ENCODE data around the gene IGF2BP3. TPM values are rescaled to one million over a fixed set of nuclear protein-coding genes. Genes with fewer than 3 reads are reported as not detected.
"Not testable (repeated sequence)": the region's sequence is repeated elsewhere in the genome, so short reads cannot be mapped to it uniquely, and the experiment has no call there.

IGF2BP3 gene
- total RNA-seq, 1 experiment from 2014 or later = 189 TPM

DNA sequence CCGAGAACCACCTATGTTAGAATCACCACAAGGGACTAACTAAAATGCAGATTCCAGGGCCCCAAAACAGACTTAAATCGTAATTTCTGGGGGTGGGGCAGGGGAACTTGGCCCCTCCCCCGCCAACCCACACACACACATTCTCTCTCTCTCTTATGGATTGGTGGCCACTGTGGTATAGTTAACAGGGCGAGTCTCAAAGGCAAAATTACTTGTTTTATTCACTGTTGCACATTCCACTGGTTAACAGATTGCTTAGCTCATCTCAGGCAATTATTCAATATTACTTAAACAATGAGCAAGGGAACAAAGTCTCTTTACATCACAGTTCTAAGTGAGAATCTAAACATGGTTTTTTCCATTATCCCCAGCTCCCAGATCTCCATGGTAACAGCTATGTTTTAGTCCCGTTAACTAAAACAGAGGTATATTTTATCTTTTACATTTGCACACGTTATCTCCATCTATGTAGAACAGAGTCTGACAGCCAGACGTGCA is 38.5 kb downstream of the IGF2BP3 start:
- H3K9me3 ChIP-seq (replicated peaks) = no peaks in the 10 kb centered on the region
- H3K27ac ChIP-seq = no peak overlapping the region
- H3K4me1 ChIP-seq (replicated peaks) = peaks cover 6% of the 10 kb centered on the region; the same call in 1 of the 2 replicates
- no peak overlapping the region for H3K4me3 ChIP-seq
- DNase-seq (ENCODE audit: low read depth in 1 of 2, low spot score in 2 of 2) = no peak
- no peaks in the 10 kb centered on the region; the same call in 1 of the 2 replicates for H3K36me3 ChIP-seq
- no peaks in the 10 kb centered on the region for H3K27me3 ChIP-seq (replicated peaks)

DNA sequence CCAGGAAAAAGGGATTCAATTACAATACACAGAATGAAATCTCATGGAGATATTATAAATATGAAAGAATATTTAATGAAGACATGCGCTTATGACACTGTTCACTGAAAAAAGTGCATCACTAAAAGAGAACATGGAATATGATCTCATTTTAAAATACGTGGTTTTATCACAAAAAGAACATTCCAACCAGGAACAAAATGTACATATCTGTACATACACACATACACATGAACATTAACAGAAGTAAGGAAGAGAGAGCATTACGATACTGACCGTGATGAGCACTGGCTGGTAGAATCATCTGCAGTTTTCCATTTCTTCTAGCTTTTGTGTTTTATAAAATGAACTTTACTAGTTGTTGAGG is 39.4 kb downstream of the IGF2BP3 start:
- no peak for DNase-seq (ENCODE audit: low read depth in 1 of 2, low spot score in 2 of 2)
- Histone ChIP-seq H3K27ac (no peak overlapping the region), H3K36me3 (no peaks in the 10 kb centered on the region; the same call in 1 of the 2 replicates), H3K27me3 (replicated peaks) (no peaks in the 10 kb centered on the region), H3K9me3 (replicated peaks) (no peaks in the 10 kb centered on the region), H3K4me1 (replicated peaks) (peaks cover 6% of the 10 kb centered on the region; the same call in 1 of the 2 replicates), H3K4me3 (no peak overlapping the region)

DNA sequence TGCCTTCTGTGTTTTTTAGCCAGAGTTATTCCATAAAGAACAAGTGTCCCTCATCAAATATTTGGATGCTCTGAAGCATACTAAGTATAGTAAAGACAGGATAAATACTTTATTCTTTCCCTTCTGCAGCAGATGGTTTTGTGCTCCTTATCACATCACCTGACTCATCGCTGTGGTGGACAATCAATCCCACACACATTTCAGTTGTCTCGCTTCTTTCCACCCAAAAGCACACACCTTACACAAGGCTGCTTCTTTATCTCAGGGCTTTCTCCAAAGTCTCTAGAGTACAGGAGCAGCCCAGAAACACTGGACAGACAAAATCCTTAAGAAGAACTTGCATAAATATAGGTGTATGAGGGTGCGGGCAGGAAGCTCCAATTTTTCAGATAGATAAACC is 43.4 kb downstream of the IGF2BP3 start:
- H3K36me3 ChIP-seq = no peaks in the 10 kb centered on the region; the same call in 1 of the 2 replicates
- DNase-seq (ENCODE audit: low read depth in 1 of 2, low spot score in 2 of 2) = no peak
- H3K27ac ChIP-seq = no peak overlapping the region
- H3K9me3 ChIP-seq (replicated peaks) = no peaks in the 10 kb centered on the region
- H3K4me1 ChIP-seq (replicated peaks) = peaks cover 2% of the 10 kb centered on the region; the same call in 1 of the 2 replicates
- H3K4me3 ChIP-seq = no peak overlapping the region
- H3K27me3 ChIP-seq (replicated peaks) = no peaks in the 10 kb centered on the region

DNA sequence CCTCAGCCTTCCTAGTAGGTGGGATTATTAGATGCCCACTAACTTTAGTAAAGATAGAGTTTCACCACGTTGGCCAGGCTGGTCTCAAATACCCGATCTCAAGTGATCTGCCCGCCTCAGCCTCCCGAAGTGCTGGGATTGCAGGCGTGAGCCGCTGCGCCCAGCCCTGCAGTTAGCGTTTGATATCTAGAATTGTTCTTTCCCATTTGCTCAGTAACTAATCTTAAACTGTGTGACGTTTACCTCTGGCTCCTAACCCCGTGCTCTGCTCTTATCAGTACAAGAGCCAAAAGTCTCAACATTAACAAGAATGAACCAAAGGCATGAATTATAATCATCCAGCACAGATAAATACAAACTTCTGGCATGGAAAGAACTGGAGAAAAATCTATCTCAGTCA is 47.4 kb downstream of the IGF2BP3 start:
- H3K36me3 ChIP-seq = no peaks in the 10 kb centered on the region
- no peaks in the 10 kb centered on the region for H3K9me3 ChIP-seq (replicated peaks)
- no peak overlapping the region for H3K4me3 ChIP-seq
- peaks cover 10% of the 10 kb centered on the region for H3K4me1 ChIP-seq (replicated peaks)
- H3K27ac ChIP-seq = no peak overlapping the region
- no peak for DNase-seq (ENCODE audit: low read depth in 1 of 2, low spot score in 2 of 2)
- H3K27me3 ChIP-seq (replicated peaks) = no peaks in the 10 kb centered on the region

DNA sequence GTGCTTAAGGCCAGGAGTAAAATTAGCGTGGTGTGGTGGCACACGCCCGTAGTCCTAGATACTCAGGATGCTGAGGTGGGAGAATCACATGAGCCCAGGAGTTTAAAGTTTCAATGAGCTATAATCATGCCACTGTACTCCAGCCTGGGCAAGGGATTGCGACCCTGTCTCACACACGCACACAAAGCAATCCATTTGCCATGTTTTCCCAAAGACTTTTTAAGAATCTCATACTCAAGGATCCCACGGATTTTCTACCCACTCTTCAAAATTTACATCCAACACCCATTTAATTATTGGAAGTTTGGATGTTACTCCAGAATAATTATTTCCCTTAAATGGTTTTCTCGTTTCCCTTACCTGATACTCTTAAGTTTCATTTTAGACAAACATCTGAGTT is 47.9 kb downstream of the IGF2BP3 start:
- Histone ChIP-seq H3K4me1 (replicated peaks) (peaks cover 13% of the 10 kb centered on the region), H3K4me3 (no peak overlapping the region), H3K27me3 (replicated peaks) (no peaks in the 10 kb centered on the region), H3K36me3 (no peaks in the 10 kb centered on the region), H3K9me3 (replicated peaks) (no peaks in the 10 kb centered on the region), H3K27ac (no peak overlapping the region)
- DNase-seq (ENCODE audit: low read depth in 1 of 2, low spot score in 2 of 2) = no peak

DNA sequence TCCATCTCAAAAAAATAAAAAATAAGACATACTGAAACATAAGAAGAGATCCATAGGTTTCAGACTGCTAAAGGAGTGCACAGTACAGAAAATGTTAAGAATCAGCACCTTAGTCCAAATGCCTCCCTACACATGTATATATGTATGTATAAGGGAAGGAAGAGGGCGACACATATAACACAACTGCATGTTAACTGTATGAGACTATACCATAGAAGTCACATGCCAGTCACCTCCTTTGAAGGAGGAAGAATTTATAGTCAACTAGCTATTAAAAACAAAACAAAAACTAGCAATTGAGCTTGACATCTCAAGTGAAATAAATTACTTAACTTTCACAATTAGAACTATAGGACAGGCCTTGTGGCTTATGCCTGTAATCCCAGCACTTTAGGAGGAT is 50.4 kb downstream of the IGF2BP3 start:
- DNase-seq (ENCODE audit: low read depth in 1 of 2, low spot score in 2 of 2) = no peak
- no peak overlapping the region for H3K4me3 ChIP-seq
- no peak overlapping the region for H3K27ac ChIP-seq
- peaks cover 11% of the 10 kb centered on the region for H3K36me3 ChIP-seq
- no peaks in the 10 kb centered on the region for H3K27me3 ChIP-seq (replicated peaks)
- H3K4me1 ChIP-seq (replicated peaks) = peaks cover 13% of the 10 kb centered on the region
- no peaks in the 10 kb centered on the region for H3K9me3 ChIP-seq (replicated peaks)

DNA sequence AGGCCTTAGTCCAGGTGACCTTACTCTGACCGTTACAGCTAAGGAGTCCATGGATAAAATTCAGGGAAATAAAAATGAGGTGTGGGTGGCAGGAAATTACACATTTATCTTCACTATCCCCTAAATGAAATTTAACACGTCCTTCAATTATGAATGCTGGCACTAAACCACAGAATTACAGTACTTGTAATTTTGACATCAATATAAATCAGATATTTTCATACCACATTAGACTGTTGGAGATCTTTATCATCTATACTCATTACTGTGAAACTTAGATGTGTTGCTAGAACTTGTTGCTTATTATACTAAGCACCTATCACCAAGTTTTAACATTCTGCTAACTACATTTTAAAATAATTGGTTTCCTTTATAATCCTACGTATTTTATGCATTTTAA is 51.1 kb downstream of the IGF2BP3 start:
- H3K27me3 ChIP-seq (replicated peaks) = no peaks in the 10 kb centered on the region
- H3K4me3 ChIP-seq = no peak overlapping the region
- peaks cover 13% of the 10 kb centered on the region for H3K4me1 ChIP-seq (replicated peaks)
- H3K9me3 ChIP-seq (replicated peaks) = no peaks in the 10 kb centered on the region
- DNase-seq (ENCODE audit: low read depth in 1 of 2, low spot score in 2 of 2) = no peak
- peaks cover 17% of the 10 kb centered on the region for H3K36me3 ChIP-seq
- H3K27ac ChIP-seq = no peak overlapping the region

DNA sequence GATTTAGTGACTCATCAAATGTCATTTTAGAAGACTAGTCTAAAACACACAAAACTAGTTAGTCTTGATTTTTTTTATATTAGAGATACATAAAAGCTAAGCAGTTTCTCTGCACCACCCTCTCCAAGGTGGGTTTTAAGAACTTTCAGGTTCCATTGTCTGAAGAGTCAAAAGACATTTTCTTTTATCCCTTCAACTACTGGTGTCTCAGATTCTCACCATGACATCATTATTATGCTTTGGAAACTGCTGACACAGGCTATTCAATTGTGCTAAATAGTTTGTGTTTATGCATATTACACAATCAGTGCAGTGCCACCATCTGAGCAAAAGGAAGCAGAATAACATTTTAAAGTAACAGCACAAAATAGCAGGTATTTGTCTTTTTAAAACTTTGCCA is 52.2 kb downstream of the IGF2BP3 start:
- Histone ChIP-seq H3K9me3 (replicated peaks) (no peaks in the 10 kb centered on the region), H3K4me1 (replicated peaks) (peaks cover 13% of the 10 kb centered on the region), H3K27ac (no peak overlapping the region), H3K4me3 (no peak overlapping the region), H3K36me3 (peaks cover 29% of the 10 kb centered on the region), H3K27me3 (replicated peaks) (no peaks in the 10 kb centered on the region)
- peak in 1 of 2 experiments; percentile 69 for DNase-seq (ENCODE audit: low read depth in 1 of 2, low spot score in 2 of 2)

DNA sequence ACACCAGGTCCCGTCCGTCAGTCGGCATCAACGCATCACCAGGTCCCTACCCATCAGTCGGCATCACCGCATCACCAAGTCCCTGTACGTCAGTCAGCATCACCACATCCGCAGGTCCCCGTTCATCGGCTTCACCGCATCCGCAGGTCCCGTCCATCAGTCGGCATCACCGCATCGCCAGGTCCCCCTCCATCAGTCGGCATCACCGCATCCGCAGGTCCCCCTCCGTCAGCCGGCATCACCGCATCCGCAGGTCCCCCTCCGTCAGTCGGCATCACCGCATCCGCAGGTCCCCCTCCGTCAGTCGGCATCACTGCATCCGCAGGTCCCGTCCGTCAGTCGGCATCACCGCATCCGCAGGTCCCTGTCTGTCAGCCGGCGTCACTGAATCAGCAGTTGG is 55.1 kb downstream of the IGF2BP3 start:
- no peaks in the 10 kb centered on the region for H3K27me3 ChIP-seq (replicated peaks)
- no peak overlapping the region for H3K4me3 ChIP-seq
- peaks cover 13% of the 10 kb centered on the region for H3K4me1 ChIP-seq (replicated peaks)
- H3K27ac ChIP-seq = no peak overlapping the region
- DNase-seq (ENCODE audit: low read depth in 1 of 2, low spot score in 2 of 2) = no peak
- H3K9me3 ChIP-seq (replicated peaks) = no peaks in the 10 kb centered on the region
- peaks cover 43% of the 10 kb centered on the region for H3K36me3 ChIP-seq

DNA sequence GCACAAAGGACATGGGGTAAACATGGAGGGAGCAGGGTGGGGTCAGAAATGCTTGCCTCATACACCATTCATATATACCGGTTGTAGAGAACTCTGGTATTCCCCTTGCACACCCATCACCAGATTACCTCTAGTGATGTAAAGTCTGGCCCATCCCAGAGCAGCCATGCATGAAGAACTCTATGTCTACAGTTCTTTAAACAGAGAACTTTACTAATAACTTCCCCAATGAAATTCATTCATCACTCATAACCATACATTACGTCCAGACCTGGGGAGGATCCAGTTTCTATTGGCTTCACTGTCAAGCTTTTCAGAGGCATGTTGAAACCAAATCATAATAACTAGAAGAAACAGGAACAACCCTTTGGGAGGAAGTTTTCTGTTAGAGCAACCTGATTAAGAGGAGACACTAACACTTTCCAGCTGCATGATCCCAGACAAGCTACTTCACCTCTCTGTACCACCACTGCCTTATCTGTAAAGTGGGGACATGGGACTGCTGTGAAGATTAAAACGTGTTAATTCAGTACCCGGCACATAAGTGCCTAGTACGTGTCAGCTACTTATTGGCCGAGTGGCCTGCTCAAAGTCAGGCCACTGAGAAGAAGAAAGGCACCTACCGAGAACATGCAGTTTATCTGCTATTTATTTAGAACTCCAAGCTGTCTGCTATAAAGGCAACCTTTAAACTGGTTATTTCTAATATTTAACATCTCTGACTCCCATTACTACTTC is 59.7 kb downstream of the IGF2BP3 start:
- Histone ChIP-seq H3K27me3 (replicated peaks) (no peaks in the 10 kb centered on the region), H3K36me3 (peaks cover 47% of the 10 kb centered on the region), H3K4me1 (replicated peaks) (no peaks in the 10 kb centered on the region), H3K4me3 (no peak overlapping the region), H3K9me3 (replicated peaks) (no peaks in the 10 kb centered on the region), H3K27ac (no peak overlapping the region)
- DNase-seq (ENCODE audit: low read depth in 1 of 2, low spot score in 2 of 2) = no peak

DNA sequence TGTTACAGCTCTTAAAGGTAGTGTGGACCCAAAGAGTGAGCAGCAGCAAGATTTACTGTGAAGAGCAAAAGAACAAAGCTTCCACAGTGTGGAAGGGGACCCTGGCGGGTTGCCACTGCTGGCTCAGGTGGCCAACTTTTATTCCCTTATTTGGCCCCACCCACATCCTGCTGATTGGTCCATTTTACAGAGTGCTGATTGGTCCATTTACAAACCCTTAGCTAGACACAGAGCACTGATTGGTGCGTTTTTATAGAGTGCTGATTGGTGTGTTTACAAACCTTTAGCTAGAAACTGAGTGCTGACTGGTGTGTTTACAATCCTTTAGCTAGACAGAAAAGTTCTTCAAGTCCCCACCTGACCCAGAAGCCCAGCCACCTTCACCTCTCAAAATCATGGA is 63.7 kb downstream of the IGF2BP3 start:
- peaks cover 18% of the 10 kb centered on the region for H3K36me3 ChIP-seq
- DNase-seq (ENCODE audit: low read depth in 1 of 2, low spot score in 2 of 2); H3K4me1 ChIP-seq (replicated peaks); H3K4me3 ChIP-seq; H3K27me3 ChIP-seq (replicated peaks); H3K9me3 ChIP-seq (replicated peaks); H3K27ac ChIP-seq: not testable (repeated sequence)

DNA sequence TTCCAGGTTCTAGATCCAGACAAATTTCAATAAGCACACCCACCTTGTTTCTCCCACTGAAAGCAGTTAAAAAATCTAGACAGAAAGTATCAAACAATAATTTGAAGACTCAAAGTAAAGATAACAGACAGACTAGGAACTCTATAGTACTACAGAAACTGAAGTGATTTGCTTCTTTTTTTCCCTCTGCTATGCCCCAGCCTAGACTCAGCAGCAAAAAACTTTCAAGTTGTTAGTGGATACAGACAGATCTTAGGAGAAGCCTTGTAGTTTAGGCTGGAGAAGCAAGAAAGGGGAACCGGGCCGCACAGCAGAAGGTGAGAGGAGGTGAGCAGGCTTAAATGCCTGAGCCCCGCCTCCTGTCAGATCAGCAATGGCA is 65.1 kb downstream of the IGF2BP3 start:
- no peaks in the 10 kb centered on the region for H3K27me3 ChIP-seq (replicated peaks)
- no peaks in the 10 kb centered on the region for H3K4me1 ChIP-seq (replicated peaks)
- H3K4me3 ChIP-seq = no peak overlapping the region
- H3K9me3 ChIP-seq (replicated peaks) = no peaks in the 10 kb centered on the region
- peaks cover 15% of the 10 kb centered on the region for H3K36me3 ChIP-seq
- no peak for DNase-seq (ENCODE audit: low read depth in 1 of 2, low spot score in 2 of 2)
- no peak overlapping the region for H3K27ac ChIP-seq

DNA sequence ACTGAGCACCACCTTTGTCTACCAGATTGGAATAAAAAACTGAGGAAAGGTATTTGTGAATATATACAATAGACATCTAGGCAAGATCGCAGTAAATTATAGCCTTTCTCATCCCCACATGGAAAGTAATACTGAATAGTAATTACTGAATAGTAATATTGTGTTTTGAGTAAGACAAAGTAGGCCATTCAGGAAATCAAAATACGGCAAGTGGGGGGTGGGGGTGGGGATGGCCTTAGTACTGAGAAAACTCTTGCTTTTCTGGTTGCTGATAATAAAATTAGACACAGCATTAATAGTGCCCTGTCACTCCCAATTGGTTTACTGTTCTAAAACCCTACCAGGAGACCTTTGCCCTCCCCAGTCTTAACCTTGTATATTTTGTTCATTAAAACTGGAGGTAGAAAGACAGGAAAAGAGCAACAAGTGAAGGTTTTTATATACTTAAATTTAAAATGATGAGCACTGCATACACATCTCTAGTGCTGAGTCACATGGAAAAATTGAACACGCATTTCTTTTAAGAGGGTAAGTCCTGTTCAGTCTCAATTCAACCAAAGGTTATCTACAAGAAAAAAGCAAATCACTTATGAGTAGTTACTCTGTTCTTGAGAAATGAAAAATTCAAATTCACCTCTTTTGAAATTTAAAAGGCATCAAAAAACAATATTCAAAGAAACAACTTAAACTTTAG is 65.6 kb downstream of the IGF2BP3 start:
- H3K4me1 ChIP-seq (replicated peaks) = no peaks in the 10 kb centered on the region
- H3K27me3 ChIP-seq (replicated peaks) = no peaks in the 10 kb centered on the region
- peaks cover 16% of the 10 kb centered on the region for H3K36me3 ChIP-seq
- no peak for DNase-seq (ENCODE audit: low read depth in 1 of 2, low spot score in 2 of 2)
- H3K27ac ChIP-seq = no peak overlapping the region
- no peak overlapping the region for H3K4me3 ChIP-seq
- no peaks in the 10 kb centered on the region for H3K9me3 ChIP-seq (replicated peaks)

DNA sequence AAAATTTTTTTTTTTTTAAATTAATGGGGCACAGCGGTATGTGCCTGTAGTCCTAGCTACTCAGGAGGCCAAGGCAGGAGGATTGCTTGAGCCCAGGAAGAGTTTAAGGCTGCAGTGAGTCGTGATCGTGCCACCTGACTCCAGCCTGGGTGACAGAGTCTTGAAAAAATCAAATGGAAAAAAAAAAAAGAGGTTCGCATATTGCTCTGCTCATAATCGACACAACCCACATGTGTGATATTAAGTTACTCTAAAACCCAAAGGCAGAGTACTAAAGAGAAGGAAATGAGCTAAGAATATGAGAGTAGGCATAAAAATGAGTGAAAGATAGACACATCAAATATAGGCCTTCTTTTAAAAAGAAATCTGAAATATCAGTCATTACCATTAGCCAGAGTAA is 66.3 kb downstream of the IGF2BP3 start:
- Histone ChIP-seq H3K4me1 (replicated peaks) (no peaks in the 10 kb centered on the region), H3K27me3 (replicated peaks) (no peaks in the 10 kb centered on the region), H3K4me3 (no peak overlapping the region), H3K9me3 (replicated peaks) (no peaks in the 10 kb centered on the region), H3K36me3 (peaks cover 16% of the 10 kb centered on the region), H3K27ac (no peak overlapping the region)
- DNase-seq (ENCODE audit: low read depth in 1 of 2, low spot score in 2 of 2) = no peak

Measured in SJSA1 (cell line).